Fibroblast of peridontal ligament (primary cell): ENCODE results near the gene TTC3.

Experiments
- DNase-seq: peaks from one replicate; pipeline ENCODE4 v3.0.0-alpha.2; 2010; ENCODE audit errors: extremely low read depth

Gene TTC3

GRCh38 chr21:37193676-37194075 lies 120.6 kb downstream of the TTC3 start:
- no peak for DNase-seq

- no peak for DNase-seq
These were observed 122.0 kb downstream of the TTC3 start for GRCh38 chr21:37195059-37195458.

- no peak for DNase-seq
These were observed 122.6 kb downstream of the TTC3 start for GRCh38 chr21:37195610-37196009.

GRCh38 chr21:37196847-37197246 lies 123.8 kb downstream of the TTC3 start:
- no peak for DNase-seq

- DNase-seq = no peak
These were observed 124.7 kb downstream of the TTC3 start for GRCh38 chr21:37197746-37198145.

- DNase-seq = peak; percentile 57
These were observed 126.2 kb downstream of the TTC3 start for GRCh38 chr21:37199057-37199924.

GRCh38 chr21:37200641-37201480 lies 127.8 kb downstream of the TTC3 start:
- no peak for DNase-seq

- no peak for DNase-seq
These were observed 129.4 kb downstream of the TTC3 start for GRCh38 chr21:37202221-37203110.

- no peak for DNase-seq
These were observed 131.5 kb downstream of the TTC3 start for GRCh38 chr21:37204580-37204979.

GRCh38 chr21:37206496-37206895 lies 133.4 kb downstream of the TTC3 start:
- DNase-seq = no peak

- DNase-seq = peak; percentile 5
These were observed 134.5 kb downstream of the TTC3 start for GRCh38 chr21:37207441-37208009.

- no peak for DNase-seq
These were observed 135.1 kb downstream of the TTC3 start for GRCh38 chr21:37208056-37208721.

GRCh38 chr21:37208741-37209225 lies 135.7 kb downstream of the TTC3 start:
- no peak for DNase-seq

- DNase-seq = no peak
These were observed 137.1 kb downstream of the TTC3 start for GRCh38 chr21:37210130-37210529.

GRCh38 chr21:37210799-37211198 lies 137.7 kb downstream of the TTC3 start:
- no peak for DNase-seq

GRCh38 chr21:37214952-37215351 lies 141.9 kb downstream of the TTC3 start:
- no peak for DNase-seq

GRCh38 chr21:37219761-37220432 lies 146.8 kb downstream of the TTC3 start:
- peak; percentile 30 for DNase-seq

- DNase-seq = peak; percentile 63
These were observed 147.5 kb downstream of the TTC3 start for GRCh38 chr21:37220433-37220980.

GRCh38 chr21:37220981-37221664 lies 148.1 kb downstream of the TTC3 start:
- DNase-seq = peak; percentile 82
